MCF 10A (cell line): ENCODE measurements around the gene CAST. TPM values are rescaled to one million over a fixed set of nuclear protein-coding genes. Genes with fewer than 3 reads are reported as not detected.

Source experiments
- BruUV-seq: library from RNA; stranded (reverse); fragments of 400-500 nt; replicated peaks from 2 replicates; lab custom pipeline; 2021; lab: Mats Ljungman, UMichigan
- CTCF ChIA-PET: fragments of 300-600 bp; sonication (Branson Sonifier 250); formaldehyde crosslinking; extraction: SDS; loops from one replicate; lab custom pipeline; 2021; ENCODE audit warnings: antibody characterized with exemption, inconsistent platforms; lab: Yijun Ruan, JAX
- POLR2A ChIA-PET: fragments of 300-600, 350-650 bp; sonication (Branson Sonifier 250); formaldehyde crosslinking; extraction: SDS; loops from one replicate; lab custom pipeline; 2020; ENCODE audit warnings: antibody characterized with exemption, inconsistent platforms; lab: Yijun Ruan, JAX
- DNase-seq: peaks from one replicate; pipeline ENCODE4 v3.0.0-alpha.2; 2018; ENCODE audit not compliant: unreplicated experiment
- H3K27ac Mint-ChIP-seq: one replicate; pipeline ENCODE4 v1.8.0; 2022; ENCODE audit warnings: mild to moderate bottlenecking, low read depth, mixed read lengths; ENCODE audit not compliant: unreplicated experiment
- H3K27me3 Mint-ChIP-seq: one replicate; pipeline ENCODE4 v1.8.0; 2022; ENCODE audit warnings: mixed read lengths; ENCODE audit not compliant: insufficient read depth, unreplicated experiment
- H3K36me3 Mint-ChIP-seq: one replicate; pipeline ENCODE4 v1.8.0; 2022; ENCODE audit warnings: mild to moderate bottlenecking, moderate library complexity, mixed read lengths; ENCODE audit not compliant: insufficient read depth, unreplicated experiment
- H3K4me1 Mint-ChIP-seq: one replicate; pipeline ENCODE4 v1.8.0; 2022; ENCODE audit warnings: mixed read lengths; ENCODE audit not compliant: insufficient read depth, unreplicated experiment
- H3K4me3 Mint-ChIP-seq: one replicate; pipeline ENCODE4 v1.8.0; 2022; ENCODE audit warnings: mild to moderate bottlenecking, moderate library complexity, mixed read lengths; ENCODE audit not compliant: unreplicated experiment
- H3K9me3 Mint-ChIP-seq: one replicate; pipeline ENCODE4 v1.8.0; 2022; ENCODE audit warnings: mixed read lengths; ENCODE audit not compliant: unreplicated experiment
- CTCF ChIP-seq: fragments of 200-600 bp; IDR thresholded peaks from one replicate; pipeline ENCODE4 v1.8.0; 2022; ENCODE audit warnings: antibody characterized with exemption, mild to moderate bottlenecking; ENCODE audit not compliant: unreplicated experiment
- intact Hi-C: fragments of 100-400 bp; cut with micrococcal nuclease; formaldehyde crosslinking; loops from 2 replicates; pipeline ENCODE4 v1.14.1; 2022
- total RNA-seq: library from RNA; stranded (reverse); gene quantifications from 2 replicates; pipeline ENCODE4 v1.2.3, GENCODE V29; 2022

The CAST gene
- total RNA-seq, 1 experiment from 2014 or later = 351 TPM

- TF ChIP-seq CTCF = no peak
- intact Hi-C loops = no loop called here
- BruUV-seq = no TSS peak
- H3K9me3 Mint-ChIP-seq = no peaks in the 10 kb centered on the region
- H3K27me3 Mint-ChIP-seq = no peaks in the 10 kb centered on the region
- H3K4me3 Mint-ChIP-seq = no peak overlapping the region
- CTCF ChIA-PET = interaction anchor here (0.6 kb wide), 1 partner anchor 16 kb away, joined by 3 read pairs; no protein-coding TSS in a partner anchor
- POLR2A ChIA-PET = interaction anchor here (0.6 to 12.7 kb wide), 2 partner anchors 8 to 26 kb away, joined by 4 to 177 read pairs; no protein-coding TSS in a partner anchor
- DNase-seq = no peak
- H3K36me3 Mint-ChIP-seq = peaks cover 10% of the 10 kb centered on the region
- H3K4me1 Mint-ChIP-seq = peaks cover 46% of the 10 kb centered on the region
- peak overlapping the region; percentile 63 for H3K27ac Mint-ChIP-seq
Measured at GRCh38 chr5:96712100-96712746, 50.0 kb downstream of the CAST start.

GRCh38 chr5:96714450-96714849 lies 52.3 kb downstream of the CAST start:
- POLR2A ChIA-PET = interaction anchor here (0.7 to 12.7 kb wide), 9 partner anchors 10 to 647 kb away, joined by 3 to 177 read pairs (median 4); partner anchors contain the start of genes CAST and ERAP1
- Mint-ChIP-seq H3K4me1 (peaks cover 48% of the 10 kb centered on the region), H3K36me3 (peaks cover 10% of the 10 kb centered on the region), H3K4me3 (no peak overlapping the region), H3K27ac (peak overlapping the region; percentile 93), H3K27me3 (no peaks in the 10 kb centered on the region), H3K9me3 (no peaks in the 10 kb centered on the region)
- intact Hi-C loops = no loop called here
- DNase-seq = no peak
- CTCF ChIA-PET = interaction anchor here (0.6 to 2.4 kb wide), 9 partner anchors 9 to 1069 kb away, joined by 3 to 8 read pairs (median 4); no protein-coding TSS in a partner anchor
- no peak for TF ChIP-seq CTCF
- no TSS peak for BruUV-seq

- POLR2A ChIA-PET = interaction anchor here (0.7 to 12.7 kb wide), 8 partner anchors 11 to 648 kb away, joined by 3 to 177 read pairs (median 6); partner anchors contain the start of gene CAST
- intact Hi-C loops = no loop called here
Measured at GRCh38 chr5:96714951-96715451, 52.8 kb downstream of the CAST start.

More at GRCh38 chr5:96714951-96715451, 52.8 kb downstream of the CAST start:
- Mint-ChIP-seq H3K27me3 (no peaks in the 10 kb centered on the region), H3K36me3 (peaks cover 10% of the 10 kb centered on the region), H3K4me3 (no peak overlapping the region), H3K9me3 (no peaks in the 10 kb centered on the region), H3K27ac (peak overlapping the region; percentile 93), H3K4me1 (peaks cover 43% of the 10 kb centered on the region)
- no TSS peak for BruUV-seq
- CTCF ChIA-PET = interaction anchor here (0.5 to 2.4 kb wide), 10 partner anchors 9 to 343 kb away, joined by 3 to 8 read pairs (median 4); no protein-coding TSS in a partner anchor
- DNase-seq = peak; percentile 74
- no peak for TF ChIP-seq CTCF
